NCI-H226 (cell line): ENCODE data around the gene HLA-DPA1.
A peak's percentile ranks its signal among the peaks of the same experiment; 100 is the strongest.

ENCODE experiments used
- DNase-seq: peaks from one replicate; pipeline ENCODE4 v3.0.0-alpha.2; 2015

Gene HLA-DPA1

GRCh38 chr6:33061987-33062386 is 11.5 kb downstream of the HLA-DPA1 start:
- DNase-seq, result no peak

- DNase-seq, result no peak
Observed at GRCh38 chr6:33057222-33058150, 16.0 kb downstream of the HLA-DPA1 start.

GRCh38 chr6:33053230-33053629 is 20.2 kb downstream of the HLA-DPA1 start:
- DNase-seq, result peak; percentile 62

GRCh38 chr6:33052627-33053026 is 20.8 kb downstream of the HLA-DPA1 start:
- DNase-seq, result no peak

GRCh38 chr6:33050014-33050810 is 23.2 kb downstream of the HLA-DPA1 start:
- DNase-seq, result no peak

- no peak for DNase-seq
Observed at GRCh38 chr6:33049323-33050013, 24.0 kb downstream of the HLA-DPA1 start.

GRCh38 chr6:33040157-33040556 is 33.3 kb downstream of the HLA-DPA1 start:
- no peak for DNase-seq

- no peak for DNase-seq
Observed at GRCh38 chr6:33036535-33036934, 36.9 kb downstream of the HLA-DPA1 start.

- DNase-seq, result no peak
Observed at GRCh38 chr6:33034554-33034953, 38.9 kb downstream of the HLA-DPA1 start.

GRCh38 chr6:33030245-33030644 is 43.2 kb downstream of the HLA-DPA1 start:
- no peak for DNase-seq

GRCh38 chr6:33029328-33030184 is 43.9 kb downstream of the HLA-DPA1 start:
- DNase-seq, result no peak

- no peak for DNase-seq
Observed at GRCh38 chr6:33028220-33028849, 45.1 kb downstream of the HLA-DPA1 start.

- DNase-seq, result no peak
Observed at GRCh38 chr6:33024521-33024920, 48.9 kb downstream of the HLA-DPA1 start.

- DNase-seq, result no peak
Observed at GRCh38 chr6:33023536-33023935, 49.9 kb downstream of the HLA-DPA1 start.

- no peak for DNase-seq
Observed at GRCh38 chr6:33021917-33022316, 51.5 kb downstream of the HLA-DPA1 start.

GRCh38 chr6:33019372-33019771 is 54.1 kb downstream of the HLA-DPA1 start:
- no peak for DNase-seq

- DNase-seq, result no peak
Observed at GRCh38 chr6:33018904-33019303, 54.5 kb downstream of the HLA-DPA1 start.

GRCh38 chr6:33018418-33018817 is 55.0 kb downstream of the HLA-DPA1 start:
- DNase-seq, result no peak

- DNase-seq, result no peak
Observed at GRCh38 chr6:33017694-33018353, 55.6 kb downstream of the HLA-DPA1 start.

- no peak for DNase-seq
Observed at GRCh38 chr6:33017018-33017417, 56.4 kb downstream of the HLA-DPA1 start.

GRCh38 chr6:33015798-33016197 is 57.7 kb downstream of the HLA-DPA1 start:
- no peak for DNase-seq
